Measurements from ENCODE around the gene PDE11A. TPM values are rescaled to one million over a fixed set of nuclear protein-coding genes. Genes with fewer than 3 reads are reported as not detected.

PDE11A gene
- total and polyA plus RNA-seq, 2 of the 8 experiments (the other 6 are each of a cell fraction or from before 2014, with no cell fraction given): 0.19 to 0.23 TPM

DNA sequence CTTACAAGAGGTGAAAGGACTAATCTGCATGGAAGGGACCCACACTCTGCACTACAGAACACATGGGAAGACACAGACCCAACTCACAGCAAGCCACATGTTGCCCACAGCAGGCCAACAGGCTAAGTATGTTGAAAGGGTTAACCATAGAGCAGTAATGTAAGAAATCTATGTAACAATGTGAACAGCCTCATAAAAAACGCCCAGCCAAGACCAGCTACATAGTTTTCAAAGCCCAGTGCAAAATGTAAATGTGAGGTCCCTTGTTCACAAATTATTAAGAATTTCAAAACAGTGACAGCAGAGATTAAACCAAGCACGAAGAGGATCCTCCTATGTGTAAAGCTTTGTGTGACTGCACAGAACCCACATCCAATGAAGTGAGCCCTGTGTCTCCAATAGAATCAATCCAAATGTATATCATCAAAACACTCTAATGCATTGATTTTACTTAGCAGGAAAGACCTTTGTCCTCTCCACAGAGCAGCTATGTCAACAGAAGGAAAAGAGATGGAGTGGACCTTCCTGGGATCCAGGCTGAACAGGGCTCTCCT is 469.9 kb downstream of the PDE11A start (continued):
- TF ChIP-seq MAX (IDR thresholded peaks at IDR 0.05) (no peak), JUN (IDR thresholded peaks at IDR 0.05; ENCODE audit: low read depth, low read length) (no peak)

Measured in H1 (cell line).